Mucosa of rectum (tissue), 2 donors: Measurements from ENCODE around the gene MTHFD2.

ENCODE experiments used
- H3K27ac ChIP-seq, 2 donors: one replicate each; pipeline ENCODE4 v1.7.0; 2013; ENCODE audit warnings: inconsistent platforms in 2 of 2, low read depth in 2 of 2, low read length in 2 of 2
- H3K27me3 ChIP-seq, 2 donors: one replicate each; pipeline ENCODE4 v1.7.0; 2013; ENCODE audit warnings: low read length in 2 of 2; ENCODE audit not compliant: control insufficient read depth in 2 of 2, insufficient read depth in 2 of 2
- H3K36me3 ChIP-seq, 2 donors: one replicate each; pipeline ENCODE4 v1.7.0; 2013; ENCODE audit warnings: low read length in 2 of 2; ENCODE audit not compliant: control insufficient read depth in 2 of 2, insufficient read depth in 2 of 2
- H3K4me1 ChIP-seq, 2 donors: one replicate each; pipeline ENCODE4 v1.7.0; 2013; ENCODE audit warnings: low read length in 2 of 2, mild to moderate bottlenecking in 1 of 2; ENCODE audit not compliant: control insufficient read depth in 2 of 2, insufficient read depth in 2 of 2
- H3K4me3 ChIP-seq, 2 donors: one replicate each; pipeline ENCODE4 v1.7.0; 2013; ENCODE audit warnings: low read length in 2 of 2
- H3K9ac ChIP-seq, 2 donors: one replicate each; pipeline ENCODE4 v1.7.0; 2013; ENCODE audit warnings: low read length in 2 of 2, low read depth in 1 of 2, mild to moderate bottlenecking in 1 of 2
- H3K9me3 ChIP-seq, 2 donors: one replicate each; pipeline ENCODE4 v1.7.0; 2013; ENCODE audit warnings: low read length in 2 of 2; ENCODE audit not compliant: control insufficient read depth in 2 of 2
- donor health status: healthy.
- donor health status: Normal muscosa, but diverticular disease.

The MTHFD2 gene

DNA sequence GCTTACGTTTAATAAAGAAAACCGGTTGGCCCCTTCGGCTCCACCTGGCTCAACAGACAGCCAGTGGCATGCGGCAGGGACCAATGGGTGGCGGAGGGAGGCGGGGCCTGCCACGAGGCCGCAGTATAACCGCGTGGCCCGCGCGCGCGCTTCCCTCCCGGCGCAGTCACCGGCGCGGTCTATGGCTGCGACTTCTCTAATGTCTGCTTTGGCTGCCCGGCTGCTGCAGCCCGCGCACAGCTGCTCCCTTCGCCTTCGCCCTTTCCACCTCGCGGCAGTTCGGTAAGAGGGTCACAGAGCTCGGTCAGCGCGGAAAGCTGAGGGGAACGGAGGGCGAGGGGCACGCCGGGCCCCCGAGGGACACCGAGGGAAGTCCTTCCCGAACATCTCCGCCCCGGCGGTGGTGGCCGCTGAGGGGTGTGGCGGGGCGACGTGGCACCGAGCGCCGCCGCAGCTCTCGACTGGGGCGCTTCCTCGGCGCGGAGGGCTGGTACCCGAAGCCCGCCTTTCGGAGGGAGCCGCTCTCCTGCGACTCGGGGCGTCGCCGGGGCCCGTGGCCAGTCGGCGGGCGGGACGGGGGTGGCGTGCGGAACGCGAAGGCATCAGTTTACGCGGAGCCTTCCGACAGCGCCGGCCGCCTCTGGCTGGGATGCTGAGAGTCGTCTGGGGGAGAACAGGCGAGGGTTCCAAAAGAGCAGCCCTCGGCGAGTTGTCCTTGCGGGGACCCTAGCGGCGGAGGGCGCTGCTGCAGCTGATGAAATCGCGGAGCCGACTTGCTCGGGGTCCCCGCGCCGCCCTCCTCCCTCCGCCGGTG, at the start of gene MTHFD2:
TSS of gene MTHFD2 (plus strand) at position 155 of the 814 bp plus-strand sequence. CDS start at position 182, 27 bp downstream.
- peak within 1 kb of the TSS; percentile 83 to 89 for H3K9ac ChIP-seq
- H3K27ac ChIP-seq: peak within 1 kb of the TSS; percentile 94 to 96
- H3K9me3 ChIP-seq: no peaks in the 10 kb centered on the region
- peaks cover 3 to 10% of the 10 kb centered on the region in 2 donors for H3K4me1 ChIP-seq
- H3K36me3 ChIP-seq: no peaks in the 10 kb centered on the region
- no peaks in the 10 kb centered on the region for H3K27me3 ChIP-seq
- H3K4me3 ChIP-seq: peak within 1 kb of the TSS; percentile 68 to 89

DNA sequence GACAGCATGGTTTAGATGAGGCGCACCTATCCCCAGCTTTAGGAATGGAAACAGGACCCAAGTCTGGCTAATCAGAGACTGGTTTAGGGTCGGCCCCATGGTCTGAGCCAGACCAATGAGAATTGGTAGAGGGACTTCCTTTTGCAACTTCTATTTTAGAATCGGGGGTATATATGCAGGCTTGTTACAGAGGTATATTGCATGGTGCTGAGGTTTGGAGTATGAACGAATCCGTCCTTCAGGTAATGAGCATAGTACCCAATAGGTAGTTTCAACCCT, 49.2 kb upstream of the MTHFD2 start:
- H3K9me3 ChIP-seq: no peaks in the 10 kb centered on the region
- no peak overlapping the region for H3K27ac ChIP-seq
- peaks cover 14 to 16% of the 10 kb centered on the region in 2 donors for H3K4me1 ChIP-seq

DNA sequence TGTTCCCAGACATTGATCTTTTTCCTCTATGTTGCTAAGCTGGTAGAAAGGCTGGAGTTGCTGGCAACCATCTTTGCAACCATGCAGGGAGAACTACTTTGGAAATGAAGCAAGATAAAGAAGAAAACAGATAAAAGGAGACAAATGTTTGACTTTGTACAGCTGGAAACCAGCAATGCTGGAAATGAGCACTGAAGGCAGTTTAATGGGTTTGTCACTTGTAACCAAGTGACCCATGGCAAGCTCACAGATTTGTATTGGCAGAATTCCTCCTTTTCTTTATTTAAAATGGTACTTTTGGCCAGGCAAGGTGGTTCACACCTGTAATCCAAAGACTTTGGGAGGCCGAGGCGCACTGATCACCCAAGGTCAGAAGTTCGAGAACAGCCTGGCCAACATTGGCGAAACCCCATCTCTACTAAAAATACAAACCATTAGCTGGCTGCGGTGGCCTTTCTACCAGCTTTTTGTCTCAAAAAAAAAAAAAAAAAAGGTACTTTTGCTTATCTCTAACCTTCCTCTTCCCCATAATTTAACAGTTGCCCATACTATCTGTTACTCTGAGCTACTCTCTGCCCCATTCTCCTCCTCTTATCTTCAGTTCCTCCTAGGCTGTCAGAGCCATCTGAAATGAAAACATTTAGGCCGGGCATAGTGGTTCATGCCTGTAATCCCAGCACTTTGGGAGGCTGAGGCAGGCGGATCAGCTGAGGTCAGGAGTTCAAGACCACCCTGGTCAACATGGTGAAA, 48.7 kb upstream of the MTHFD2 start:
- no peak overlapping the region for H3K4me3 ChIP-seq
- H3K27ac ChIP-seq: no peak overlapping the region
- H3K27me3 ChIP-seq: no peaks in the 10 kb centered on the region
- H3K4me1 ChIP-seq: peaks cover 14 to 16% of the 10 kb centered on the region in 2 donors
- H3K36me3 ChIP-seq: peaks cover 15 to 24% of the 10 kb centered on the region in 2 donors
- no peaks in the 10 kb centered on the region for H3K9me3 ChIP-seq
- H3K9ac ChIP-seq: no peak overlapping the region

More for the DNA sequence above, 49.2 kb upstream of the MTHFD2 start:
- Histone ChIP-seq H3K9ac (no peak overlapping the region), H3K4me3 (no peak overlapping the region), H3K36me3 (peaks cover 11 to 22% of the 10 kb centered on the region in 2 donors), H3K27me3 (no peaks in the 10 kb centered on the region)

DNA sequence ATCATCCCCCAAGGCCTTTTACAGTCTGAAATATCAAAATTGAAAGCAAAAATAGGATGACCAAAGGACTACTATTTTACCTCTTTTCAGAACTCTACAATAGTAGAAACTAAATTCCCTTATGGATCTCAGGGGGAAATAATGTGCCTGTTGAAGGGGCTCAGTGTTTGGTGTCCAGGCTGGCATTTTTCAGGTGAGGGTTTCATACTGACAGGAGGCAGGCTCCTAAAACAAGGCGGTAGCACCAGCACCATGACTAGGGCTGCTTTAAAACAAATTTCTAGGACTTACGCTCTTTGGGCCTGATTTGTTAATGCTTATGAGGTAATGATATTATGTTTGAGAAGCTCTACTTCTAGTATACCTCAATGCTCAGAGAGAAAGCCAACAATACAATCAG, 45.5 kb upstream of the MTHFD2 start:
- no peaks in the 10 kb centered on the region for H3K27me3 ChIP-seq
- H3K27ac ChIP-seq: no peak overlapping the region
- H3K4me1 ChIP-seq: peaks cover 3 to 7% of the 10 kb centered on the region in 2 donors
- H3K4me3 ChIP-seq: no peak overlapping the region
- peaks cover 30 to 46% of the 10 kb centered on the region in 2 donors for H3K36me3 ChIP-seq
- H3K9ac ChIP-seq: no peak overlapping the region
- no peaks in the 10 kb centered on the region for H3K9me3 ChIP-seq

DNA sequence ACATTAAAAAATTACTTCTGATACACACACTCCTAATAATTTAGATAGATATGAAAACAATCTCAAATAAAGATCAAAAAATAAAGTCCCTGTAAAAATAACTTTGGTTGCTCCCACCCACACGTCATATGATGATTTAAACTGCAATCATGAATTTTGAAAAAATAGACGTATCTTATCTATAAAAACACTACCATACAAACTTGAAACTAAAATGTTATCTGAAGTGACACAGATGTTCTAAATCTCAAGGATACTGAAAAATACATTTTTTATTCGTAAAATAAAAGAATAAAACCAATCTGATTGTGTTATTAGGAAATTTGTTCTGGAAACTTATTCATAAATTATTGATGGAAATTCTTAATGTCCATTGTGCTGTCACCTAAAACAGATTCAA, 42.6 kb upstream of the MTHFD2 start:
- no peaks in the 10 kb centered on the region for H3K27me3 ChIP-seq
- no peak overlapping the region for H3K4me3 ChIP-seq
- H3K27ac ChIP-seq: no peak overlapping the region
- peaks cover 51 to 60% of the 10 kb centered on the region in 2 donors for H3K36me3 ChIP-seq
- H3K4me1 ChIP-seq: no peaks in the 10 kb centered on the region
- H3K9ac ChIP-seq: no peak overlapping the region
- H3K9me3 ChIP-seq: no peaks in the 10 kb centered on the region

DNA sequence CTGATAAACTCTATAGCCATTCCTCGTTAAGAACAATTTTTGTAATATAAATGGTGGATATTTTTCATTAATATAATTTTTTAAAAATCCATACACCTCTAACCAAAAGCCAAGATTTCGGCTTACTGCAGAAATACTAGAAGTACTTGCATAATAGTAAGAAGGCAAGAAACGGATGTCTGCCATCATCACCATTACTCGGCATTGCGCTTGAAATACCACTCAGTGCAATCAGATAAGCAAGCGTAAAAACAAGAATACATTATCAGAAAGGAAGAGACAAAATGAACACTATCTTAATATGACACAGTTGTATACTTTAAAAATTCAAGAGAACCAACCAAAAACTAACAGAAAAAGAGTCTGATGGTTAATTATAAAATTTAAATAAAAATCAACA, 35.5 kb upstream of the MTHFD2 start:
- no peak overlapping the region for H3K27ac ChIP-seq
- H3K9me3 ChIP-seq: no peaks in the 10 kb centered on the region
- no peak overlapping the region for H3K4me3 ChIP-seq
- H3K27me3 ChIP-seq: no peaks in the 10 kb centered on the region
- H3K4me1 ChIP-seq: no peaks in the 10 kb centered on the region
- H3K9ac ChIP-seq: no peak overlapping the region
- peaks cover 52 to 72% of the 10 kb centered on the region in 2 donors for H3K36me3 ChIP-seq

DNA sequence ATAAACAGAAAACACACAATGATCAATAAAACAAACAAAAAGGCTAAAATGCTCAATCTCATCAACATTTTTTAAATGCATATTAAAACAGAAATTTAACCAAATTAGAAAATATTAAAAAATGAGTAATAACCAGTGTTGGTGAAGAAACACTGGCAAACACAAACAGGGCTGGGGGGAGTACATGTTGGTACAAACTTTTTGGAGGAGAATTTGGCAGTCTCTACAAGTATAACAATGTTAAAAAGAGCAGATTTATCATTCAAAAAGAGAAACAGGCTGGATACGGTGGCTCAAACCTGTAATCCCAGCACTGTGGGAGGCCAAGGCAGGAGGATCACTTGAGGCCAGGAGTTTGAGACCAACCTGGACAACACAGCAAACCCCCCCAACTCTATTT, 33.7 kb upstream of the MTHFD2 start:
- Histone ChIP-seq H3K4me1 (no peaks in the 10 kb centered on the region), H3K36me3 (peaks cover 41 to 77% of the 10 kb centered on the region in 2 donors), H3K9ac (no peak overlapping the region), H3K27ac (no peak overlapping the region), H3K27me3 (no peaks in the 10 kb centered on the region), H3K9me3 (no peaks in the 10 kb centered on the region), H3K4me3 (no peak overlapping the region)

DNA sequence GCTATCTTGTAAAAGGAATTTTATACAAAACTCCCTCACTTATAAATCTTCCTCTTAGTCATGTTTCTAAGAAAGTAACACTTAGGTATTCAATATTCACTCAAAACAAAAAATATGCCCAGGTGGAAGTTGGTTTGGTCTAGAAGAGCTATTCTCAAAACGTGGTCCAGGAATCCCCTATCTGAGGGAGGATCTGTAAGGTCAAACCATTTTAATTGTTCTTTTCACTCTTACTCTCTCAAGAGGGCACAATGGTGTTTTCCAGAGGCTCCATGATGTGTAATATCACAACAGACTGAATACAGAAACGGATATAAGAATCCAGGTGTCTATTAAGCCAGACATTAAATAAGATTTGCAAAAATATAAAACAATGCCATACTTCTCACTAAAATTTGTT, 29.7 kb upstream of the MTHFD2 start:
- no peaks in the 10 kb centered on the region for H3K4me1 ChIP-seq
- no peak overlapping the region for H3K4me3 ChIP-seq
- H3K36me3 ChIP-seq: peaks cover 34 to 65% of the 10 kb centered on the region in 2 donors
- no peak overlapping the region for H3K27ac ChIP-seq
- H3K9ac ChIP-seq: no peak overlapping the region
- H3K27me3 ChIP-seq: no peaks in the 10 kb centered on the region
- no peaks in the 10 kb centered on the region for H3K9me3 ChIP-seq

DNA sequence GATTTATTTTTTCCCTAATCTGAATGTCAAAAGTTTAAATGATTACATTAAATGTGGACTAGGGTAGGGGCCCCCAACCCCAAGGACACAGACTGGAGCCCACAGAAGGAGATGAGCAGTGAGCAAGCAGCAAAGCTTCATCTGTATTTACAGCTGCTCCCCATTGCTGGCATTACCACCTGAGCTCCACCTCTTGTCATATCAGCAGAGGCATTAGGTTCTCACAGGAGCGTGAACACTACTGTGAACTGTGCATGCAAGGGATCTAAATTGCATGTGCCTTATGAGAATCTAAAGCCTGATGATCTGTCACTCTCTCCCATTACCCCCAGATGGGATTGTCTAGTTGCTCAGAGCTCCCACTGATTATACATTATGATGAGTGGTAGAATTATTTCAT, 23.5 kb upstream of the MTHFD2 start:
- H3K27ac ChIP-seq: no peak overlapping the region
- H3K9ac ChIP-seq: no peak overlapping the region
- H3K4me1 ChIP-seq: peaks cover 4 to 9% of the 10 kb centered on the region in 2 donors
- no peaks in the 10 kb centered on the region for H3K27me3 ChIP-seq
- H3K4me3 ChIP-seq: no peak overlapping the region
- H3K9me3 ChIP-seq: no peaks in the 10 kb centered on the region
- H3K36me3 ChIP-seq: peaks cover 4 to 15% of the 10 kb centered on the region in 2 donors

DNA sequence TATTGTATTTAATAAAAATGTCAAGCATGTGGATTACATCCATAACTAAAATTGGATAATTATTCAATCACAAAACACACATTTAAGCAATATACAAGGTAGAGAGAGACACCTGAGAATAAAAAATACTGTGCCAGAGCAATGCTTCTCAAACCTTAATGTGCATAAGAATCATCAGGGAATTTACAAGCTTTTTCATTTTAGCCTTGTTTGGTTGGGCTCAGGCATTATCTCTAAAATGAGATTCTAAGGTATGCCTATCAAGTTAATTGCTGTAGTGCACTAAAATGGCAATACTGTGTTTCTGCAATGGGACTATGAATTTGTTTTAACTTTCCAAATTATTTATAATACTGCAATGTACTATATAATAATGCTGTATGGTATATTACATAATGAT, 20.7 kb upstream of the MTHFD2 start:
- Histone ChIP-seq H3K4me3 (peak overlapping the region; percentile 71 to 80), H3K4me1 (peaks cover 4 to 9% of the 10 kb centered on the region in 2 donors), H3K9ac (peak overlapping the region; percentile 66 to 94), H3K36me3 (no peaks in the 10 kb centered on the region), H3K27ac (peak overlapping the region; percentile 96), H3K9me3 (no peaks in the 10 kb centered on the region), H3K27me3 (no peaks in the 10 kb centered on the region)
